GM12891 (cell line): ENCODE data around the gene SLC25A26.

Experiments
- DNase-seq: peaks from one replicate; pipeline ENCODE4 v3.0.0; 2011; ENCODE audit warnings: low spot score; ENCODE audit not compliant: insufficient read length
- FAIRE-seq: peaks from 2 replicates; lab custom pipeline; 2011; peaks lifted over from hg19 to GRCh38; lab: Jason Lieb, UNC
- PAX5 ChIP-seq: IDR thresholded peaks from 2 replicates; pipeline ENCODE4 v1.6.1; 2011; ENCODE audit warnings: low read length, moderate library complexity, mild to moderate bottlenecking; ENCODE audit not compliant: insufficient read depth, severe bottlenecking
- POLR2A ChIP-seq: IDR thresholded peaks from 2 replicates; pipeline ENCODE4 v1.6.1; 2011; ENCODE audit warnings: low read depth, low read length, control low read depth
- POLR2AphosphoS5 ChIP-seq: IDR thresholded peaks from 2 replicates; pipeline ENCODE4 v1.6.1; 2011; ENCODE audit warnings: low read depth, low read length, control low read depth
- POU2F2 ChIP-seq: IDR thresholded peaks from 2 replicates; pipeline ENCODE4 v1.6.1; 2011; ENCODE audit warnings: low read depth, mild to moderate bottlenecking, control low read depth, low read length, moderate library complexity
- SPI1 ChIP-seq: IDR thresholded peaks from 2 replicates; pipeline ENCODE4 v1.6.1; 2011; ENCODE audit warnings: low read depth, low read length, control low read depth
- TAF1 ChIP-seq: IDR thresholded peaks from 2 replicates; pipeline ENCODE4 v1.6.1; 2011; ENCODE audit warnings: low read depth, low read length, control low read depth

SLC25A26 gene

GRCh38 chr3:66198437-66199088 is 22.2 kb upstream of the SLC25A26 start:
- DNase-seq, result no peak
- FAIRE-seq, result no peak
- TF ChIP-seq POU2F2 (no peak), POLR2A (no peak), TAF1 (no peak), SPI1 (no peak), POLR2AphosphoS5 (no peak), PAX5 (no peak)

- no peak for FAIRE-seq
- no peak for DNase-seq
- TF ChIP-seq TAF1 (no peak), POU2F2 (no peak), SPI1 (no peak), POLR2A (no peak), PAX5 (no peak), POLR2AphosphoS5 (no peak)
Measured at GRCh38 chr3:66199089-66199473, 21.7 kb upstream of the SLC25A26 start.

- no peak for FAIRE-seq
Measured at GRCh38 chr3:66200147-66200546, 20.7 kb upstream of the SLC25A26 start.

GRCh38 chr3:66200786-66201185 is 20.0 kb upstream of the SLC25A26 start:
- TF ChIP-seq POLR2AphosphoS5 (no peak), SPI1 (no peak), POU2F2 (no peak)
- no peak for DNase-seq
- FAIRE-seq, result no peak

More at GRCh38 chr3:66200147-66200546, 20.7 kb upstream of the SLC25A26 start:
- no peak for TF ChIP-seq SPI1
- no peak for TF ChIP-seq POLR2AphosphoS5
- TF ChIP-seq PAX5, result no peak
- no peak for DNase-seq

- DNase-seq, result no peak
- TF ChIP-seq POLR2AphosphoS5 (no peak), TAF1 (no peak), POU2F2 (no peak), PAX5 (no peak), POLR2A (no peak), SPI1 (no peak)
- no peak for FAIRE-seq
Measured at GRCh38 chr3:66203275-66203674, 17.5 kb upstream of the SLC25A26 start.

- TF ChIP-seq TAF1, result no peak
- no peak for TF ChIP-seq POU2F2
- TF ChIP-seq POLR2A, result no peak
- no peak for TF ChIP-seq SPI1
- no peak for TF ChIP-seq POLR2AphosphoS5
- no peak for TF ChIP-seq PAX5
- DNase-seq (no peak), FAIRE-seq (no peak)
Measured at GRCh38 chr3:66206806-66207205, 14.0 kb upstream of the SLC25A26 start.

GRCh38 chr3:66208189-66208588 is 12.6 kb upstream of the SLC25A26 start:
- TF ChIP-seq TAF1, result no peak
- TF ChIP-seq POLR2AphosphoS5, result no peak
- TF ChIP-seq PAX5, result no peak
- no peak for TF ChIP-seq SPI1
- TF ChIP-seq POLR2A, result no peak
- no peak for TF ChIP-seq POU2F2
- no peak for DNase-seq
- FAIRE-seq, result no peak

GRCh38 chr3:66210687-66211295 is 10.0 kb upstream of the SLC25A26 start:
- DNase-seq (no peak), FAIRE-seq (no peak)
- TF ChIP-seq SPI1 (no peak), PAX5 (no peak), POLR2A (no peak), TAF1 (no peak), POLR2AphosphoS5 (no peak), POU2F2 (no peak)

GRCh38 chr3:66211779-66212178 is 9.0 kb upstream of the SLC25A26 start:
- FAIRE-seq (no peak), DNase-seq (no peak)
- TF ChIP-seq POLR2A, result no peak
- no peak for TF ChIP-seq PAX5
- TF ChIP-seq POU2F2, result no peak

- TF ChIP-seq POLR2AphosphoS5 (no peak), POLR2A (no peak), SPI1 (no peak), POU2F2 (no peak), PAX5 (no peak), TAF1 (no peak)
- FAIRE-seq (no peak), DNase-seq (no peak)
Measured at GRCh38 chr3:66215106-66215505, 5.7 kb upstream of the SLC25A26 start.
